ENCODE results near the gene LRGUK.

The LRGUK gene

DNA sequence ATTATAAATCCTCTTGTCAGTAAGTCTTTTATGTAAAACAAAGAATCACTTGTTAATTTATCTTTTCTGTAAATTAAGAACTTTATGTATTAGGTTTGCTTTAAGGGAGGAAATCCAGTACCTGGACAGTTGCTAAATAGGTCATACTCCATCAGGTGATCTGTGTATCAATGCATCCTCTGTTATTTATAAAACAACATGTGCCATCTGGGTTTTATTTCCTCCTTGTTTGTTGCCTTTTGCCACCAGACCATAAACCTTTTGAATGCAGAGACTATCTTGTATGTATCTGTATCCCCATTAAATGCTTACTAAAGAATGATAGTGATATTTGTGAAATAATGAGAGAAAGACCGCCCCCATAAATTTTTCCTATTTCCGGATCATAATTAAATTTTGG lies 119.6 kb downstream of the LRGUK start:
- H3K27me3 ChIP-seq = no peaks in the 10 kb centered on the region
- TF ChIP-seq, protein P1, sequence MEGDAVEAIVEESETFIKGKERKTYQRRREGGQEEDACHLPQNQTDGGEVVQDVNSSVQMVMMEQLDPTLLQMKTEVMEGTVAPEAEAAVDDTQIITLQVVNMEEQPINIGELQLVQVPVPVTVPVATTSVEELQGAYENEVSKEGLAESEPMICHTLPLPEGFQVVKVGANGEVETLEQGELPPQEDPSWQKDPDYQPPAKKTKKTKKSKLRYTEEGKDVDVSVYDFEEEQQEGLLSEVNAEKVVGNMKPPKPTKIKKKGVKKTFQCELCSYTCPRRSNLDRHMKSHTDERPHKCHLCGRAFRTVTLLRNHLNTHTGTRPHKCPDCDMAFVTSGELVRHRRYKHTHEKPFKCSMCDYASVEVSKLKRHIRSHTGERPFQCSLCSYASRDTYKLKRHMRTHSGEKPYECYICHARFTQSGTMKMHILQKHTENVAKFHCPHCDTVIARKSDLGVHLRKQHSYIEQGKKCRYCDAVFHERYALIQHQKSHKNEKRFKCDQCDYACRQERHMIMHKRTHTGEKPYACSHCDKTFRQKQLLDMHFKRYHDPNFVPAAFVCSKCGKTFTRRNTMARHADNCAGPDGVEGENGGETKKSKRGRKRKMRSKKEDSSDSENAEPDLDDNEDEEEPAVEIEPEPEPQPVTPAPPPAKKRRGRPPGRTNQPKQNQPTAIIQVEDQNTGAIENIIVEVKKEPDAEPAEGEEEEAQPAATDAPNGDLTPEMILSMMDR (IDR thresholded peaks at IDR 0.05) = no peak

DNA sequence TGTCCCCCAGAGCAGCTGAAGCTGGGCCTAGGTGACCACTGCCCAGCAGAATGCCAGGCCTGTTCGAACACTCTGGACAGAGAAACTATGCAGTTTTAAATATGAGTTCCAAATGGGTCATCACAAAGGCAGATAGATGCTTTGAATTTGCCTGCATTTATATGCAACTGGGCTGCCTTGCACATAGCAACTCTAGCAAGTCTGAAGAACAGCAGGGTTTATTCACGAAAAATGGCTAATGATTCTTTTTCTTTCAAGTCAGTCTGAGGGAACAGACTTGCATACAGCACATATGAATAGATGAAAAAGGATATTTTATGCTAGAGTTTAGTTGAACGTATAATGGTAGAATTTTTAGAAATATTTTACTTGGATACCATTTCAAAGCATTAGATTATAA lies 121.1 kb downstream of the LRGUK start:
- Histone ChIP-seq H3K27me3 (no peaks in the 10 kb centered on the region), H3K4me3 (ENCODE audit: low read depth in 1 of 2, low read length in 1 of 2) (no peak overlapping the region), H3K4me1 (ENCODE audit: control insufficient read depth in 1 of 2, insufficient read depth in 1 of 2, low read depth in 1 of 2, low read length in 1 of 2) (no peaks in the 10 kb centered on the region), H3K27ac (no peak overlapping the region), H3K9me3 (no peaks in the 10 kb centered on the region), H3K36me3 (no peaks in the 10 kb centered on the region)
- TF ChIP-seq, protein P1 (IDR thresholded peaks at IDR 0.05) = no peak

More for the DNA sequence above, 119.6 kb downstream of the LRGUK start:
- Histone ChIP-seq H3K36me3 (no peaks in the 10 kb centered on the region), H3K4me1 (ENCODE audit: control insufficient read depth in 1 of 2, insufficient read depth in 1 of 2, low read depth in 1 of 2, low read length in 1 of 2) (no peaks in the 10 kb centered on the region), H3K27ac (no peak overlapping the region), H3K9me3 (no peaks in the 10 kb centered on the region), H3K4me3 (ENCODE audit: low read depth in 1 of 2, low read length in 1 of 2) (no peak overlapping the region)

DNA sequence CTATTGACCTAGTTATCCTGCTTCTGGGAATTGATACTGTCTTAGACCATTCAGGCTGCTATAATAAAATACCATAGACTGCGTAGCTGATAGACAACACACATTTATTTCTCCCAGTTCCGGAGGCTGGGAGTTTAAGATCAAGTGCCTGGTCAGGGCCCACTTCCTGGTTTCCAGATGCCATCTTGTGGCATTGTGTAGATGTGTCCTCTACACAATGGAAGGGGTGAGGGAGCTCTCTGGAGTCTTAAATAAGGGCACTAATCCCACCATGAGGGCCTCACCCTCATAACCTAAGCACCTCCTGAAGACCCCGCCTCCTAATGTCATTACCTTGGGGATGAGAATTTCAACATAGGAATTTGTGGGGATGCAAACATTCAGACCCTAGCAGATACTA lies 127.2 kb downstream of the LRGUK start:
- H3K36me3 ChIP-seq = no peaks in the 10 kb centered on the region
- TF ChIP-seq, protein P1 (IDR thresholded peaks at IDR 0.05) = no peak

DNA sequence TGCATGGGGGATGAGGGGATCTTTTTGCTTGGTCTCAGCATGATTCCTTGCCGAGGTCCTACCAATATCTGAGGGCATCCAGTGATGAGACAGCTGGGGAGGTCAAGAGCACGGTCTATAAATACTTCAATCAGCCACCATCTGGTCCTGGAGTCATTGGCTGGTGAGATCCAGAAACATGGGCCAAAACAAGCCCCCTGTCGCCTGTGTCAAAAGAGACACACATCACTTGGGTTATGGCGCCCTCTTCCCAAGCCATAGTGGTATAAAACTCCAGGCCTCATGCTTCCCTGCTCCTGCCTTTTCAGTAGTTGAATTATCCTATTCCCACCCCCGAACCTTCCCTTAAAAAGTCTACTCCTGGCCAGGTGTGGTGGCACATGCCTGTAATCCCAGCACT lies 128.7 kb downstream of the LRGUK start:
- Histone ChIP-seq H3K4me1 (ENCODE audit: control insufficient read depth in 1 of 2, insufficient read depth in 1 of 2, low read depth in 1 of 2, low read length in 1 of 2) (no peaks in the 10 kb centered on the region), H3K27ac (no peak overlapping the region), H3K27me3 (no peaks in the 10 kb centered on the region), H3K36me3 (no peaks in the 10 kb centered on the region), H3K4me3 (ENCODE audit: low read depth in 1 of 2, low read length in 1 of 2) (no peak overlapping the region), H3K9me3 (no peaks in the 10 kb centered on the region)
- TF ChIP-seq, protein P1 (IDR thresholded peaks at IDR 0.05) = no peak

More for the DNA sequence above, 127.2 kb downstream of the LRGUK start:
- Histone ChIP-seq H3K27me3 (no peaks in the 10 kb centered on the region), H3K4me3 (ENCODE audit: low read depth in 1 of 2, low read length in 1 of 2) (no peak overlapping the region), H3K27ac (no peak overlapping the region), H3K9me3 (no peaks in the 10 kb centered on the region), H3K4me1 (ENCODE audit: control insufficient read depth in 1 of 2, insufficient read depth in 1 of 2, low read depth in 1 of 2, low read length in 1 of 2) (no peaks in the 10 kb centered on the region)

DNA sequence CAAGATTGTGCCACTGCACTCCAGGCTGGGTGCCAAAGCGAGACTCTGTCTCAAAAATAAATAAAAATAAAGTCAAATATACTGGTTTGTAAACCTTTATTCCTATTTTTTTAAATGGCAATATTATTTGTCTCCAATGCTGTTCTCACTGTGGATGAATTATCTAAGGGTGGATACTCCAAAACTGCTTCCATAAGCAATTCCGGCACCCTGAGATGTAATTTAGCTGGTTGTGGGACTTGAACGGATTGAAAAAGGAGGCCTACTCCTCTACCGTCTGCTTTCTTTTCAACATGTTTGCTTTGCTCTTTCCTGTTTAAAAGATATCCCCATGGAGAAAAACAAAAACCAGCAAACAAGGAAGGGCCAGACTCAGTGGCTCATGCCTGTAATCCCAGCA lies 135.2 kb downstream of the LRGUK start:
- no peaks in the 10 kb centered on the region for H3K4me1 ChIP-seq (ENCODE audit: control insufficient read depth in 1 of 2, insufficient read depth in 1 of 2, low read depth in 1 of 2, low read length in 1 of 2)

More for the DNA sequence above, 135.2 kb downstream of the LRGUK start:
- no peaks in the 10 kb centered on the region for H3K27me3 ChIP-seq
- TF ChIP-seq, protein P1 (IDR thresholded peaks at IDR 0.05) = no peak
- H3K36me3 ChIP-seq = no peaks in the 10 kb centered on the region
- H3K27ac ChIP-seq = no peak overlapping the region
- H3K4me3 ChIP-seq (ENCODE audit: low read depth in 1 of 2, low read length in 1 of 2) = no peak overlapping the region
- no peaks in the 10 kb centered on the region for H3K9me3 ChIP-seq
